Measurements from ENCODE around the gene PPA1. TPM values are rescaled to one million over a fixed set of nuclear protein-coding genes. Genes with fewer than 3 reads are reported as not detected.
"Not testable (repeated sequence)": the region's sequence is repeated elsewhere in the genome, so short reads cannot be mapped to it uniquely, and the experiment has no call there.

The PPA1 gene
- polyA plus RNA-seq, 1 donor (not counting 4 experiments of a cell fraction or from before 2014, with no cell fraction given), result 324 TPM

GRCh38 chr10:70247360-70247759 is 14.1 kb upstream of the PPA1 start:
- dilution Hi-C loops (cut with MboI; ENCODE audit: extremely low pct_ligation_motif_present, low sequenced_read_pairs), result no loop called here
- no peak for FAIRE-seq
- H3K4me2 ChIP-seq (ENCODE audit: control insufficient read depth, extremely low read depth, insufficient read depth, low read depth, low read length), result no peak overlapping the region

GRCh38 chr10:70241081-70241480 is 7.9 kb upstream of the PPA1 start:
- Histone ChIP-seq H3K27ac (ENCODE audit: control insufficient read depth, insufficient read depth, low read length) (no peak overlapping the region), H3K27me3 (ENCODE audit: control insufficient read depth, extremely low read depth, insufficient read depth, low read length) (peaks cover 6% of the 10 kb centered on the region), H4K20me1 (ENCODE audit: control insufficient read depth, extremely low read depth, insufficient read depth, low read length) (no peaks in the 10 kb centered on the region), H3K9me1 (ENCODE audit: control insufficient read depth, extremely low read depth, insufficient read depth, low read length) (no peaks in the 10 kb centered on the region), H3K79me2 (ENCODE audit: control insufficient read depth, insufficient read depth, low read length) (no peaks in the 10 kb centered on the region), H2AFZ (ENCODE audit: control insufficient read depth, low read length) (no peak overlapping the region), H3K36me3 (ENCODE audit: control insufficient read depth in 2 of 2, extremely low read depth in 1 of 2, insufficient read depth in 2 of 2, low read length in 2 of 2) (no peaks in the 10 kb centered on the region), H3K4me2 (ENCODE audit: control insufficient read depth, extremely low read depth, insufficient read depth, low read depth, low read length) (no peak overlapping the region), H3K4me3 (ENCODE audit: control insufficient read depth in 2 of 3, extremely low read depth in 1 of 3, insufficient read depth in 2 of 3, low read depth in 1 of 3, low read length in 3 of 3) (no peak overlapping the region), H3K9me3 (ENCODE audit: control insufficient read depth, low read depth, low read length) (no peaks in the 10 kb centered on the region), H3K9ac (ENCODE audit: control insufficient read depth, extremely low read depth, insufficient read depth, low read length) (no peak overlapping the region), H3K4me1 (ENCODE audit: control insufficient read depth, extremely low read depth, insufficient read depth, low read length) (no peaks in the 10 kb centered on the region)
- dilution Hi-C loops (cut with MboI; ENCODE audit: extremely low pct_ligation_motif_present, low sequenced_read_pairs), result no loop called here
- DNase-seq (ENCODE audit: low read depth, low spot score) (no peak), FAIRE-seq (no peak)
- no peak for TF ChIP-seq CTCF (optimal IDR thresholded peaks at IDR 0.05 in 1 of 3, IDR thresholded peaks at IDR 0.05 in 1 of 3, conservative IDR thresholded peaks at IDR 0.05 in 1 of 3; ENCODE audit: extremely low read depth in 1 of 3, insufficient read depth in 2 of 3, low read length in 3 of 3)
- TF ChIP-seq EZH2 (IDR thresholded peaks at IDR 0.05; ENCODE audit: low read length), result no peak

More at GRCh38 chr10:70247360-70247759, 14.1 kb upstream of the PPA1 start:
- Histone ChIP-seq H3K79me2 (ENCODE audit: control insufficient read depth, insufficient read depth, low read length) (no peaks in the 10 kb centered on the region), H2AFZ (ENCODE audit: control insufficient read depth, low read length) (no peak overlapping the region), H3K9ac (ENCODE audit: control insufficient read depth, extremely low read depth, insufficient read depth, low read length) (no peak overlapping the region), H3K36me3 (ENCODE audit: control insufficient read depth in 2 of 2, extremely low read depth in 1 of 2, insufficient read depth in 2 of 2, low read length in 2 of 2) (no peaks in the 10 kb centered on the region), H3K9me1 (ENCODE audit: control insufficient read depth, extremely low read depth, insufficient read depth, low read length) (no peaks in the 10 kb centered on the region), H3K27me3 (ENCODE audit: control insufficient read depth, extremely low read depth, insufficient read depth, low read length) (peaks cover 12% of the 10 kb centered on the region), H4K20me1 (ENCODE audit: control insufficient read depth, extremely low read depth, insufficient read depth, low read length) (no peaks in the 10 kb centered on the region), H3K4me3 (ENCODE audit: control insufficient read depth in 2 of 3, extremely low read depth in 1 of 3, insufficient read depth in 2 of 3, low read depth in 1 of 3, low read length in 3 of 3) (no peak overlapping the region), H3K27ac (ENCODE audit: control insufficient read depth, insufficient read depth, low read length) (no peak overlapping the region), H3K9me3 (ENCODE audit: control insufficient read depth, low read depth, low read length) (no peaks in the 10 kb centered on the region), H3K4me1 (ENCODE audit: control insufficient read depth, extremely low read depth, insufficient read depth, low read length) (no peaks in the 10 kb centered on the region)
- TF ChIP-seq CTCF (optimal IDR thresholded peaks at IDR 0.05 in 1 of 3, IDR thresholded peaks at IDR 0.05 in 1 of 3, conservative IDR thresholded peaks at IDR 0.05 in 1 of 3; ENCODE audit: extremely low read depth in 1 of 3, insufficient read depth in 2 of 3, low read length in 3 of 3), result no peak
- TF ChIP-seq EZH2 (IDR thresholded peaks at IDR 0.05; ENCODE audit: low read length), result no peak
- no peak for DNase-seq (ENCODE audit: low read depth, low spot score)

GRCh38 chr10:70239986-70240385 is 6.8 kb upstream of the PPA1 start:
- H3K4me3 ChIP-seq (ENCODE audit: control insufficient read depth in 2 of 3, extremely low read depth in 1 of 3, insufficient read depth in 2 of 3, low read depth in 1 of 3, low read length in 3 of 3); H3K9me3 ChIP-seq (ENCODE audit: control insufficient read depth, low read depth, low read length); H3K9ac ChIP-seq (ENCODE audit: control insufficient read depth, extremely low read depth, insufficient read depth, low read length); H3K4me1 ChIP-seq (ENCODE audit: control insufficient read depth, extremely low read depth, insufficient read depth, low read length); H3K9me1 ChIP-seq (ENCODE audit: control insufficient read depth, extremely low read depth, insufficient read depth, low read length); DNase-seq (ENCODE audit: low read depth, low spot score); H2AFZ ChIP-seq (ENCODE audit: control insufficient read depth, low read length); H4K20me1 ChIP-seq (ENCODE audit: control insufficient read depth, extremely low read depth, insufficient read depth, low read length); H3K36me3 ChIP-seq (ENCODE audit: control insufficient read depth in 2 of 2, extremely low read depth in 1 of 2, insufficient read depth in 2 of 2, low read length in 2 of 2); H3K27ac ChIP-seq (ENCODE audit: control insufficient read depth, insufficient read depth, low read length); H3K4me2 ChIP-seq (ENCODE audit: control insufficient read depth, extremely low read depth, insufficient read depth, low read depth, low read length); dilution Hi-C loops (cut with MboI; ENCODE audit: extremely low pct_ligation_motif_present, low sequenced_read_pairs); H3K27me3 ChIP-seq (ENCODE audit: control insufficient read depth, extremely low read depth, insufficient read depth, low read length); FAIRE-seq; H3K79me2 ChIP-seq (ENCODE audit: control insufficient read depth, insufficient read depth, low read length): not testable (repeated sequence)

All from keratinocyte (primary cell).